ENCODE results near the gene LRP1B.

The LRP1B gene

GRCh38 chr2:141498561-141498960, 632.3 kb downstream of the LRP1B start:
- DNase-seq = no peak

GRCh38 chr2:141497272-141497671, 633.5 kb downstream of the LRP1B start:
- no peak for DNase-seq

- peak; percentile 31 for DNase-seq
Observed at GRCh38 chr2:141496810-141497209, 634.0 kb downstream of the LRP1B start.

GRCh38 chr2:141493936-141494335, 636.9 kb downstream of the LRP1B start:
- no peak for DNase-seq

- no peak for DNase-seq
Observed at GRCh38 chr2:141492816-141493215, 638.0 kb downstream of the LRP1B start.

- DNase-seq = no peak
Observed at GRCh38 chr2:141490886-141491285, 639.9 kb downstream of the LRP1B start.

DNA sequence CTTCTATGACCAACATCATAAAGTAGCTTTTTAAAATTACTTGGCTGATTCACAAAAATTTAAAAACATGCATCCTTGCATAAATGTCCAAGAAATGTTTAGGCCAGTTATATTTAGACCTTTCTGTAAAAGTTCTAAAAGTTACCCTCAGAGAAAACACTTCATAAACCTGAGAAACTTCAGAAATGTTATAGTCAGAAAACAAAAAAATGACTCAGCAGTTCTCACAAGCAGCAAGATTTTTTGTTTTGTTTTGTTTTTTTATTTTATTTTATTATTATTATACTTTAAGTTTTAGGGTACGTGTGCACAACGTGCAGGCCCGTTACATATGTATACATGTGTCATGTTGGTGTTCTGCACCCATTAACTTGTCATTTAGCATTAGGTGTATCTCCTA, 648.1 kb downstream of the LRP1B start:
- no peak for DNase-seq

DNA sequence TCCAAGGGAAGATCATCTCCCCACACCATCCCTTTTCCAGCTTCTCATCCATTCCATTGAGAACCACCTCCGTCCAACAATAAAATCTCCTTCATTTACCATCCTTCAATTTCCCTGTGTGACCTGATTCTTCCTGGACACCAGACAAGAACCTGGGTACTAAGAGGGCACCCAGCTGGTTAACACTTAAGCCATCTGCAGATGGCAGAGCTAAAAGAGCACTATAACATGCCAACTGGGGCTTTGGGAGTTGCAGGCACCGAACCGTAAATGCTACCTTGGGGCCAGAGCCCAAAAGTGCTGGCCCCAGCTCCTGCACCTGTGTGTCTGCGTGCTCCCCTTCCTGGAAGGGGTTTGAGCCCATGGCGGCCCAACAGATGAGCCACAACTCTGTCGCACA, 655.0 kb downstream of the LRP1B start:
- no peak for DNase-seq

DNA sequence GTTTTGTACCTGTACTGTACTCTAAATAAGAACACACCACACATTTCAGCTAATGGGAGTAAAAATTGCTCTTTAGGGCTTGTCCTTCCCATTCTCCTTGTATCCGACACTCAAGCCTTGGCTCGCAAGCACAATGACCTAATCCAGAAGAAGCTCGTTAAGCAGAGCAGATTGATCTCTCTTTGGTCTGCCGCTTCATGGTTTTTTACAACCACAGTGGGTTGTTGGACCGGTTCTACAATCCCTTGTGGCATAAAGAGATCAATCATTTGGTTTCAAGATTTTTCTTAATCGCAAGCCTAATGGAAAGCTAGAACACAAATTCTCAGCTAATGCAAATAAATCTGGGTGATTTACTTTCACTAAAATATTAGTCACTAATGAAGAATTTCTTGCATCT, 662.1 kb downstream of the LRP1B start:
- no peak for DNase-seq

DNA sequence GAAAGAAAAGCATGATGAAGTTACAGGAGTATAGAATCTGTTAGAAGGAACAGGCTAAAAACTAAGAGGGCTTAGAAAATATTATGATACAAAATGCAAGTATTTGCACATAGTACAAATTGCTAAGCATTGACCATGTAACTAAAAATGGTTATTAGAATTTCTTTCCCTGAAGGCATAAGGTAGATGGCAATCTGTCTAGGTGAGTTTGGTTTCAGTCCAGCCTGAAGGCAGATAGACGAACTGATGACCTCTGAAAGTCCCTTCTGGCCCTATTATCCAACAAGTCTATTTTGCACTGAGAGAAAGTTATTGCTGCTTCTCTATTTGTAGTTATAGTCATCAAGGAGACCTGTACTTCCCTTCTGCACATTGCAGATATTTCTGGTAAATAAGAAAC, 663.5 kb downstream of the LRP1B start:
- no peak for DNase-seq

DNA sequence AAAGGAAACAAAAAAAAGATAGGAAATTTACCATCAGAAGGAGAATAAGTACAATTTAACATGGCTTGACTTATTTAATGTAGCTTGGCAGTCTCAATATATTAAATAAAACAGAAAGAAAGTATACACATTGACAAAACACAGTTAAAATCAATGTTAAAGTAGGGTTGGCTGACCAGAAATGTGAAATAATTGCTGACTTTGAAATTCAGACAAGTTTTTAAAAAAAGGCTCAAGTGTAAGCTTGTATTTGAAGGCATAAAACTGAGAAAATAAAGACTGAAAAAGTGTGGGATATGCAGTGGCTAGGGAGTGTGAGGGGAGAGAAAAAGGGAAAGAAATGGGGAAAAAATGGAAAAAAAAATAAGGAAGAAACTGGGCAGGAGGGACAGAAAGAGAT, 665.8 kb downstream of the LRP1B start:
- DNase-seq = no peak

- no peak for DNase-seq
Observed at GRCh38 chr2:141458351-141458750, 672.5 kb downstream of the LRP1B start.

DNA sequence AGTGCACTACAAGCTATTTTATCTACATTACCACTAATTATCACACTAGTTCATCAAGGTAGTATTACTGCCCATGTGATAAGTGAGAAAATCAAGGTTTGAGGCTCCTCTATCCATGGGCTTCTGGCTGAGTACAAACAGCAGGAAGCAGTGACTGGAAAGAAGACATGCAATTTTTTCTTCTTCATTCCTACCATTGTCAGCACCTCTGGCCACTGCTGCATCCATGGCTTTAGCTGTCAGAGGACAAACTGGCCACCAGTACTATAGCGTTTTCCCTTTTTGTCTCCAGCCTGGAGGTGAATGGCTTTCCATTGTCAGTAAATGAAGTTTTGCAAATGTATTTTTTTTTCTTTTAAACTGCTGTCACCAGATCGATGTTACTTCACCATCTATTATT, 674.9 kb downstream of the LRP1B start:
- no peak for DNase-seq

GRCh38 chr2:141455211-141455826, 675.5 kb downstream of the LRP1B start:
- DNase-seq = no peak

DNA sequence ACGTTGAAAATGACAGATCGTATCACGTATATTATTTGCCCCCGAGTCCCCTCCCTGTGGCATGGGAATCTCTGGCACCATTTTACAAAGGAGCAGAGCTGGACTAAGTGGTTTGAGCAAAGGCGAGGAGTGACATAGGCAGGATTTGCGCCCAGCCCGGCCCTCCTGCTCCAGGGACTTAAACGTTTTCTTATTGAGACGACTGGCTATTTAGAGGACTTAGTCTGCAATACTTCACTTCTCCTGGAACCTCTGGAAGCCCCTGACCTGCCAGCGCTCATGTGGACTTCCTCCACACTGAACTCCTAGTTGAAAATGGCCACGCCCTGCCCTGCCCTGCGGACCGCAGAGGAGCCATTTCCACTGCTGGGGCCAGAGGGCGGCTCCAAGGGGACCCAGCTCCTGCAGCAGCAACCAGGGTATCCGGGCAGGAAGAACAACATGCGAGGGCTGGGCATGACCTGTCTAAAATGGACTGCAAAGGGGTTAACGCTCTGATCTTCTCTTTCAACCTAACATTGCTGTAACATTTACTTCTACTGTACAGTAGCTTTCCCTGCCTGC, 690.7 kb downstream of the LRP1B start:
- DNase-seq = no peak

- no peak for DNase-seq
Observed at GRCh38 chr2:141439524-141439923, 691.3 kb downstream of the LRP1B start.

DNA sequence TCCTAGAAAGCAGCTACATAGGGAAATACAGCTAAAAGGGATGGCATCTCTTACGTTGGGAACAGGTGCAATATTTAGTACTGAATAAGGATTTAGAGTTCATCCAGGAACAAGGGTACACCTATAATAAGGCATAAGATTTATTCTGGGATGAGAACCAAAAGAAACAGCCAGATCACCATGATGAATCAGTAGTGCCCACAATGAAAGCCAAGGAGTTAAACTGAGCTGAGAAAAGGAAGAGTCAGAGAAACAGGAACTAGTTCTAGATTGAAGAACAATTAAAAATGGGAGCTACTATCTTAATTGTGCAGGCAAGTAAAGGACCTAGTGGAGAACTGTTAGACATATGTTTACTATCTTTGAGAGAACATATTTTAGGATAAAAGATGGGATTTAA, 692.3 kb downstream of the LRP1B start:
- DNase-seq = no peak

DNA sequence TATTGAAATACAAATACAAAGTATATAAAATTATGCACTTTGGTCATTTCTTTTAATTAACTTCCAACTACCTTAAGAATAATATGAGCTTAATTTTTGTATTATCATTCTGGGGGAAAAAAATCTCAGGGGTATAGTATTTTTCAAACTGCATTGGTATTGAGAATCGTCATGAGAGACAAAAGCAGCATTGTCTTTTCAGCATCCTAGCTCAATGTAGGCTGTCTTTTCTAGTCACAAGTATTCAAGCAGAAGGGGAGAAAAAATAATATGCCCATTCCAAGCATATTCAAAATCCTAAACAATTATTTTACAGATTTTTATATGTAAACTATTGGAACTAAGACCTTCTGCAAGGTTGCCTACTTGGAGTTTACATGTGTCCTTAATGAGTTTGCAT, 693.3 kb downstream of the LRP1B start:
- no peak for DNase-seq

DNA sequence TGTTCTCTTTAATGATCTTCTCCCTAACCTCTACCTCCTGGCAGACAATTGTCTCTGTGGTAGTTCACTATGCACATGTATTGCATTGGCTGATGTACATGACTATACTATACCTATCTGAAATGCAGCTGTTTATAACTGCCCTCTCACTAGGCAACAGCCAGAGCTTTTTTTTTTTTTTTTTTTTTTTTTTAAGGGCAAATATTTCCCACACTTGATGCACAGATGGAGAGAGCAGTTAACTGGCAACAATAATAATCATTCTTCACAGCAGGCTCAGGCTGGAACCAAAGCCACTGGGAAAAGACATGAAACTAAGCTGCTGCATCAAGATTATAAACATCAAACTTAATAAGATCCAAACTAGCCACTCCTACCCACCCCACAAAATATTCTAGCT, 707.7 kb downstream of the LRP1B start:
- no peak for DNase-seq

DNA sequence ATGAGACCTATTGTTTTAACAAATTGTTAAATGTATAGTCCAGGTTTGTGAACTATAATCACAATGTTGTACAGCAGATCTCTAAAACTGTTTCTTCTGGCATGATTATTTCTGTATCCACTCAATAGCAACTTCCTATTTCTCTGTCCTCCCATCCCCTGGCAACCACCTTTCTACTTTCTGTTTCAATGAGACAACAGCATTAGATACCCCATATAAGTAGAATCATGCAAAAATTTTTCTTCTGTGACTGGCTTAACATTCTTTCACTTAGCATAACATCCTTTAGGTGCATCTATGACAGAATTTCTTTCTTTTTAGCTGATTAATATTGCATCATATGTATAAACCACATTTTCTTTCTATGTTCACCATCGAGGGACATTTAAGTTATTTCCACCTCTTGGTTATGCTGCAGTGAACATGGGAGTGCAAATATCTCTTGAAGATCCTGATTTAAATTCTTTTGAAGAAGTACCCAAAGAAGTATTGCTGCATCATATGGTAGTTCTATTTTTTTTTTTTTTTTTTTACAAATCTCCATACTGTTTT, 713.5 kb downstream of the LRP1B start:
- no peak for DNase-seq

DNA sequence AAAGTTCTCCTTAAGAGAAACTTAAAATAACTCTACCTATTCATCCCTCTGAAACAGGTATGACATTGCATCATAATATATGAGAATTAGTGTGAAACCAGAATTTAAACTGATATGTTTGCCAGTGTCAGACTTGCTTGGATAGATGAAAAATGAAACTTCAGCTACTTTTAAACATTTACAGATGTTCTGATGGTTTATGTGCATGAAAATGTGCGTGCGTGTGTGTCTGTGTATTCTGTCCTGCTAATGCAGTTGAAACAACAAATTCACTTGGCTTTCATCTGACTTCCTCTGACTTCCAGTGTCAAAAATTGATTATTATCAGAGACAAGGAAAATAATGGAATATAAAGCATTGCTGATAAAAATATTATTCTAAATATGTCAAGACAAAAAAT, 719.4 kb downstream of the LRP1B start:
- DNase-seq = no peak

DNA sequence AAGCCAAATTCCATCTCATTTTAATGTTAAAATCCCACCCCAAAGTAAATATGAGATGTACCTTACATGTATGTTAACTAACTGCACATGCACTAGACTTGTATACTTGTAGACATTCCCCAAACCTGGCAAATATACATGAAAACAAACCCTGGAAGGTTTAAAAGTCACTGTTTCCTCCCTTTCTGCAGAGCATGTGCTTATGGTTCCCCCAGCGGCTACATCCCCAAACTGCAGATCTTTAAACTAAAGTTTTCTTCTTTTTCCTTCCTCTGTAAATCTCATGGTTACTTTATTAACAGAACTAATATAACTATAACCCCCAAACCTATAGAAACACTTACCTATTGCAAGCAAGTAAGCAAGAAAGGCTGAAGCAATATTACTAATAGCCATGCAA, 731.5 kb downstream of the LRP1B start:
- DNase-seq = no peak

DNA sequence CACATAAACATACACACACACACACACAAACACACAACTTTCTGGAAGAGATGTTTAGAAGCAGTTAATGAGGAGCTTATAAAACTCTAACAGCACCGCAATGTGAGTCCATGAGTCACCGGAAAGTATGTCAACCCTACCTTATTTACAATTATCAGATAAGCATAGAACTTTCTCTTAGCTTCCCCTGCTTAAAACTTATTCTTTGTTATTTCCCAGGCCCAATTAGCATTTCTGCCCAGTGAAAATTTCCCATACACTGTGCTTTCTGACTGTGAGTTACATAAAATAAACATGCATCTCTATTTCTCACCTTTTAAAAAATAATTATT, 737.6 kb downstream of the LRP1B start:
- DNase-seq = no peak

- no peak for DNase-seq
Observed at GRCh38 chr2:141392517-141393213, 738.2 kb downstream of the LRP1B start.

DNA sequence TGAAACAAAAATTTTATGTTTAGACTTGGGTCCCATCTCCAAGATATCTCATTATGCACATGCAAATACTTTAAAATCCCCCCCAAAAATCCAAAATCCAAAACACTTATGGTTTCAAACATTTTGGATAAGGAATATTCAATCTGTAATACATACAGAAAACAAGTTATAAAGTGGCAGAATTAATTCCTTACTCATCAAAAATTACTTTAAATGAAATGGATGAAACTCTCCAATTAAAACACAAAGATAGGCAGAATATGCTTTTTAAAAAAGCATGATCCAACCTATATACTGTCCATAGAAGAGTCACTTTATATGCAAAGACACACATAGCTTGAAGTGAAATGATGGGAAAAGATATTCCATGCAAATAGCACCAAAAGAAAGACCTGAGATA, 744.6 kb downstream of the LRP1B start:
- DNase-seq = no peak
